ENCODE measurements around the gene ASB7. TPM values are rescaled to one million over a fixed set of nuclear protein-coding genes. Genes with fewer than 3 reads are reported as not detected.

ASB7 gene
- polyA plus RNA-seq, 4 donors: 4.2 to 11.1 (median 5.0) TPM

Other genes starting within 250 kb of the ASB7 start
- under 1 TPM in 2 of 4 donors, not detected in 2; 0.07 TPM for gene CERS3, start 73.6 kb upstream of the ASB7 start, polyA plus RNA-seq
- 10 to 100 TPM in 1 of 4 donors, 1 to 10 TPM in 3; 2.4 to 17.5 (median 5.7) TPM for gene LINS1, start 405 bp upstream of the ASB7 start, polyA plus RNA-seq

Measured in small intestine (tissue), 4 donors.